A673 (cell line): ENCODE results near the gene FAIM2.
"Not testable (repeated sequence)": the region's sequence is repeated elsewhere in the genome, so short reads cannot be mapped to it uniquely, and the experiment has no call there.

Experiments used
- CTCF ChIP-seq: fragments of 300-800, 200-600 bp; sonication (generic); conservative IDR thresholded peaks from 2 replicates; pipeline ENCODE4 v1.5.1; 2017; ENCODE audit warnings: low read depth, mild to moderate bottlenecking, antibody characterized with exemption, low read length, moderate library complexity, mixed read lengths
- EZH2 ChIP-seq: fragments of 200-600 bp; sonication (generic); IDR thresholded peaks from 2 replicates; pipeline ENCODE4 v1.6.1; 2017; ENCODE audit warnings: borderline replicate concordance, low read depth, mild to moderate bottlenecking, mixed read lengths, antibody characterized with exemption, low read length; ENCODE audit not compliant: poor library complexity, severe bottlenecking

- TF ChIP-seq CTCF, EZH2: not testable (repeated sequence)
Observed at GRCh38 chr12:49879065-49879464, 24.6 kb downstream of the FAIM2 start.
